GM19395 (cell line): ENCODE data around the gene PLA2G4F.

Experiments used
- ATAC-seq: cut with Tn5 transposase; IDR thresholded peaks from one replicate; pipeline ENCODE4 v1.9.1; 2021; ENCODE audit warnings: mild to moderate bottlenecking, moderate library complexity; ENCODE audit not compliant: unreplicated experiment

Gene PLA2G4F

GRCh38 chr15:42134617-42135245 is 21.7 kb downstream of the PLA2G4F start:
- no peak for ATAC-seq

- no peak for ATAC-seq
These were observed 22.4 kb downstream of the PLA2G4F start for GRCh38 chr15:42133886-42134502.

- ATAC-seq, result no peak
These were observed 23.1 kb downstream of the PLA2G4F start for GRCh38 chr15:42133356-42133755.

GRCh38 chr15:42131826-42132806 is 24.3 kb downstream of the PLA2G4F start:
- ATAC-seq, result no peak

- no peak for ATAC-seq
These were observed 25.4 kb downstream of the PLA2G4F start for GRCh38 chr15:42131006-42131405.

- ATAC-seq, result no peak
These were observed 26.0 kb downstream of the PLA2G4F start for GRCh38 chr15:42130246-42130986.

GRCh38 chr15:42129364-42129763 is 27.1 kb downstream of the PLA2G4F start:
- no peak for ATAC-seq

- ATAC-seq, result no peak
These were observed 28.0 kb downstream of the PLA2G4F start for GRCh38 chr15:42128476-42128875.

GRCh38 chr15:42123546-42123945 is 32.9 kb downstream of the PLA2G4F start:
- no peak for ATAC-seq

GRCh38 chr15:42121682-42122081 is 34.8 kb downstream of the PLA2G4F start:
- no peak for ATAC-seq

GRCh38 chr15:42121021-42121420 is 35.4 kb downstream of the PLA2G4F start:
- ATAC-seq, result no peak

- no peak for ATAC-seq
These were observed 36.2 kb downstream of the PLA2G4F start for GRCh38 chr15:42120285-42120684.

GRCh38 chr15:42119446-42119760 is 37.0 kb downstream of the PLA2G4F start:
- ATAC-seq, result no peak

- no peak for ATAC-seq
These were observed 37.6 kb downstream of the PLA2G4F start for GRCh38 chr15:42118650-42119445.

GRCh38 chr15:42111924-42112323 is 44.5 kb downstream of the PLA2G4F start:
- ATAC-seq, result no peak

GRCh38 chr15:42110367-42110766 is 46.1 kb downstream of the PLA2G4F start:
- no peak for ATAC-seq

GRCh38 chr15:42108806-42109205 is 47.6 kb downstream of the PLA2G4F start:
- no peak for ATAC-seq

- no peak for ATAC-seq
These were observed 48.2 kb downstream of the PLA2G4F start for GRCh38 chr15:42108189-42108588.

- no peak for ATAC-seq
These were observed 49.0 kb downstream of the PLA2G4F start for GRCh38 chr15:42107473-42107872.

GRCh38 chr15:42106288-42106687 is 50.1 kb downstream of the PLA2G4F start:
- no peak for ATAC-seq
